Endothelial cell (in vitro differentiated cells): ENCODE results near the gene SLC25A53. TPM values are rescaled to one million over a fixed set of nuclear protein-coding genes. Genes with fewer than 3 reads are reported as not detected.

Experiments
- DNase-seq: peaks from one replicate; pipeline ENCODE4 v3.0.0; 2021; ENCODE audit warnings: low spot score
- H3K27ac Mint-ChIP-seq: one replicate; pipeline ENCODE4 v1.8.0; 2021; ENCODE audit warnings: mixed read lengths, inconsistent platforms; ENCODE audit not compliant: unreplicated experiment
- H3K27me3 Mint-ChIP-seq: one replicate; pipeline ENCODE4 v1.8.0; 2021; ENCODE audit warnings: mild to moderate bottlenecking, moderate library complexity, mixed read lengths, inconsistent platforms; ENCODE audit not compliant: unreplicated experiment
- H3K36me3 Mint-ChIP-seq: one replicate; pipeline ENCODE4 v1.8.0; 2021; ENCODE audit warnings: mild to moderate bottlenecking, low read depth, mixed read lengths, inconsistent platforms; ENCODE audit not compliant: unreplicated experiment
- H3K4me1 Mint-ChIP-seq: one replicate; pipeline ENCODE4 v1.8.0; 2021; ENCODE audit warnings: mild to moderate bottlenecking, mixed read lengths, inconsistent platforms; ENCODE audit not compliant: unreplicated experiment
- H3K4me3 Mint-ChIP-seq: one replicate; pipeline ENCODE4 v1.8.0; 2021; ENCODE audit warnings: mild to moderate bottlenecking, mixed read lengths, inconsistent platforms; ENCODE audit not compliant: unreplicated experiment
- H3K9me3 Mint-ChIP-seq: one replicate; pipeline ENCODE4 v1.8.0; 2021; ENCODE audit warnings: mixed read lengths, inconsistent platforms; ENCODE audit not compliant: unreplicated experiment
- total RNA-seq: library from RNA; stranded (reverse); fragmentation: NEBNext Ultra II Directional; extraction: Animal tissue kit (Norgen Biotek cat#: 25700); gene quantifications from one replicate; pipeline ENCODE4 v1.2.1, GENCODE V29; 2021; ENCODE audit not compliant: unreplicated experiment
- TF ChIP-seq, protein P1 (sequence below): fragments of 200-600 bp; sonication (generic); IDR thresholded peaks from one replicate; pipeline ENCODE4 v1.5.0; 2021; ENCODE audit warnings: antibody characterized with exemption; ENCODE audit not compliant: unreplicated experiment

The SLC25A53 gene
- total RNA-seq, 1 donor from 2014 or later = 4.4 TPM

DNA sequence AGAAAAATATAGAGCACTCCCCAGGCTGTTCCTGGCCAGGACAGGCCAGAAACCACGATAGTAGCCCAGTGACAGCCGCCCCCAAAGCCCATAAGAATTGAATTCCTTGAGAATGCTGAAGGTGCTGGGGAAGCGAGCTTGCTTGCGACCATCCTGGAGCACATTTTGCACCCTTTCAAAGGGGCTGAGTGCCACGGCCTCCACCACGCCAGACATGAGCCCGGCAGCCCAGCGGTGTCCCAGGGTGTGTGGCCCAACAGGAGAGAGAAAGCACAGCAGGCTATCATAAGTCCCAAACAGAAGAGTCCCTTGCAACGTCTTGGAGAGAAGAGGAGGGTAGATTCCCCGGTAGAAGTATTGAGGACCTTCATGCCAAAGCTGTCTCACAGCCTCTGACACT, 52.1 kb downstream of the SLC25A53 start:
- no peak for DNase-seq
- no peaks in the 10 kb centered on the region for H3K9me3 Mint-ChIP-seq
- TF ChIP-seq, protein P1, sequence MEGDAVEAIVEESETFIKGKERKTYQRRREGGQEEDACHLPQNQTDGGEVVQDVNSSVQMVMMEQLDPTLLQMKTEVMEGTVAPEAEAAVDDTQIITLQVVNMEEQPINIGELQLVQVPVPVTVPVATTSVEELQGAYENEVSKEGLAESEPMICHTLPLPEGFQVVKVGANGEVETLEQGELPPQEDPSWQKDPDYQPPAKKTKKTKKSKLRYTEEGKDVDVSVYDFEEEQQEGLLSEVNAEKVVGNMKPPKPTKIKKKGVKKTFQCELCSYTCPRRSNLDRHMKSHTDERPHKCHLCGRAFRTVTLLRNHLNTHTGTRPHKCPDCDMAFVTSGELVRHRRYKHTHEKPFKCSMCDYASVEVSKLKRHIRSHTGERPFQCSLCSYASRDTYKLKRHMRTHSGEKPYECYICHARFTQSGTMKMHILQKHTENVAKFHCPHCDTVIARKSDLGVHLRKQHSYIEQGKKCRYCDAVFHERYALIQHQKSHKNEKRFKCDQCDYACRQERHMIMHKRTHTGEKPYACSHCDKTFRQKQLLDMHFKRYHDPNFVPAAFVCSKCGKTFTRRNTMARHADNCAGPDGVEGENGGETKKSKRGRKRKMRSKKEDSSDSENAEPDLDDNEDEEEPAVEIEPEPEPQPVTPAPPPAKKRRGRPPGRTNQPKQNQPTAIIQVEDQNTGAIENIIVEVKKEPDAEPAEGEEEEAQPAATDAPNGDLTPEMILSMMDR = no peak
- no peak overlapping the region for H3K27ac Mint-ChIP-seq
- H3K36me3 Mint-ChIP-seq = no peaks in the 10 kb centered on the region
- H3K4me3 Mint-ChIP-seq = no peak overlapping the region
- H3K27me3 Mint-ChIP-seq = peaks cover 2% of the 10 kb centered on the region
- H3K4me1 Mint-ChIP-seq = no peaks in the 10 kb centered on the region

DNA sequence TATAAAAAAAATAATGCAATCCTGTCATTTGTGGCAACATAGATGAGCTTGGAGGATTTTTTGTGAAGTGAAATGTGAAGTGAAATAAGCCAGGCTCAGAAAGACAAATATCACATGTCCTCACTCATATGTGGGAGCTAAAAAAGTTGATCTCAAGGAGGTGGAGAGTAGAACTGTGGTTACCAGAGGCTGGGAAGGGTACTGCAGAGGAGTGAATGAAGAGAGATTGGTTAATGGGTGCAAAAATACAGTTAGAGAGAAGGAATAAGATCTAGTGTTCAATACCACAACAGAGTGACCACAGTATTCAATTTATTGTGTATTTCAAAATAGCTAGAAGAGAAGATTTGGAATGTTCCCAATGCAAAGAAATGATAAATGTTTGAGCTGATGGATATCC, 57.9 kb downstream of the SLC25A53 start:
- Mint-ChIP-seq H3K27ac (no peak overlapping the region), H3K36me3 (no peaks in the 10 kb centered on the region), H3K27me3 (no peaks in the 10 kb centered on the region), H3K4me3 (no peak overlapping the region), H3K4me1 (no peaks in the 10 kb centered on the region), H3K9me3 (no peaks in the 10 kb centered on the region)
- DNase-seq = no peak
- TF ChIP-seq, protein P1 = no peak

DNA sequence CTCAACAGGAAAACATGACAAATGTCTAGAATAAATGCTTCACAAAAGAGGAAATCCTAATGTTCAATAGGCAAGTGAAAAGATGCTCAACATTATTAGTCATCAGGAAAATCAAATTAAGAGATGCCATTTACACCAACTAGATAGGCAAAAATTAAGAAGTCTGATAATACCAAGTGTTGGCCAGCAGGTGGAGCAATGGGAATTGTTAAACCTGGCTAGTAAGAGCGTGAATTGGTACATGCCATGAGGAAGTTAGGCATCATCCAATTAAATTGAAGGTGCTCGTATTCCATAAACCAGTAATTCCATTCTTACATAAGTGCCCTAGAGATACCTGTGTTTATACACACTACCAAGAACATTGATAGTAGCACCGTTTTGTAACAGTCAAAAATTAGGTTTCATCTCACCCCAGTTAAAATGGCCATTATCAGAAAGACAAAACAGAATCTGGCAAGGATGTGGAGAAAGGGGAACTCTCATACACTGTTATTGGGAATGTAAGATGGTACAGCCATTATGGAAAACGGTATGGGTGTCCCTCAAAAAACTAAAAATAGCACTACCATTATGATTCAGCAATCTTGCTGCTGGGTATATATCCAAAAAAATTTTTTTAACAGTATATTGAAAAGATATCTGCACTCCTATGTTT, 58.5 kb downstream of the SLC25A53 start:
- DNase-seq = peak; percentile 38
- H3K36me3 Mint-ChIP-seq = no peaks in the 10 kb centered on the region

DNA sequence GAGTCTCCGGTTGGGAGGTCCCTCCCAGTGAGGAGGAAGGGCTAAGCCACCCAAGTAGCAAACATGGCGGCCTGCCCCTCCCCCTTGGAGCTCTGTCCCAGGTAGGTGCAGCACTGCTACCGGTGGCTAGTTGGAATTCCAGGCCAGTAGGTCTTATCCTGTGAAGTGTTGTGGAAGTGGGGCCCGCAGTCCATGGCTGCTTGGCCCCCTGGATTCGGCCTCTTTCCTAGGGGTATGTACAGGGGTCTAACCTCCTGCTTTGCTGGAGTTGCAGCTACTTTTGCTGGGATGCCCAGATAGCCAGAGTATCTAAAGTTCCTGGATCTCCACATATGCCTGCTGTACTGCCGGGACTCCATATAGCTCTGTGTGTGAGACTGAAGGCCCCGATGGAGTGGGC, 70.9 kb downstream of the SLC25A53 start:
- DNase-seq = no peak
- TF ChIP-seq, protein P1 = no peak
- no peak overlapping the region for H3K4me3 Mint-ChIP-seq
- no peaks in the 10 kb centered on the region for H3K9me3 Mint-ChIP-seq
- H3K27ac Mint-ChIP-seq = no peak overlapping the region
- no peaks in the 10 kb centered on the region for H3K4me1 Mint-ChIP-seq
- H3K27me3 Mint-ChIP-seq = no peaks in the 10 kb centered on the region
- H3K36me3 Mint-ChIP-seq = no peaks in the 10 kb centered on the region

More for the DNA sequence above, 58.5 kb downstream of the SLC25A53 start:
- Mint-ChIP-seq H3K4me3 (no peak overlapping the region), H3K27me3 (no peaks in the 10 kb centered on the region), H3K4me1 (no peaks in the 10 kb centered on the region), H3K27ac (no peak overlapping the region), H3K9me3 (no peaks in the 10 kb centered on the region)
- TF ChIP-seq, protein P1 = peak; percentile 70

DNA sequence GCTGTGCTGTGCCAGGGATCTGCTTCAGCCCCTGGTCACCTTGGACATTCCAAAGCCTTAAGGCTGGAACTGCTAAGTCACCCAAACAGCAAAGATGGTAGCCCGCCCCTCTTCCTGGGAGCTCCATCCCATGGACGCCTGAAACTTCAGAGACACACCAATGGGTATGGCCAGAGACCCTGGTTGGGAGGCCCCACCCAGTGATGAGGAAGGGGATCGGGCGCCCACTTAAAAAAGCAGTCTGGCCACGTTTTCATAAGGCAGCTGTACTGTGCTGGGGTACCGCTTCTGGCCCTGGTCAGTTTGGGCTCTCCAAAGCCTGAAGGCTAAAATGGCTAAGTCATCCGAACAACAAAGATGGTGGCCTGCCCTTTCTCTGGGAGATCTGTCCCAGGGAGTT, 71.3 kb downstream of the SLC25A53 start:
- Mint-ChIP-seq H3K27ac (no peak overlapping the region), H3K27me3 (no peaks in the 10 kb centered on the region), H3K4me3 (no peak overlapping the region), H3K4me1 (no peaks in the 10 kb centered on the region), H3K36me3 (no peaks in the 10 kb centered on the region), H3K9me3 (no peaks in the 10 kb centered on the region)
- TF ChIP-seq, protein P1 = no peak
- no peak for DNase-seq
